GM13977 (cell line): ENCODE results near the gene RXRA.

Experiments used
- DNase-seq: peaks from one replicate; pipeline ENCODE4 v3.0.0; 2012; ENCODE audit warnings: low spot score
- CTCF ChIP-seq: IDR thresholded peaks from 2 replicates; pipeline ENCODE4 v1.5.1; 2012; ENCODE audit warnings: mild to moderate bottlenecking, control low read depth; ENCODE audit not compliant: insufficient read depth; ENCODE audit errors: extremely low read depth, missing control alignments
- in situ Hi-C: fragments of 300-500 bp; cut with MboI; formaldehyde crosslinking; loops from one replicate; pipeline ENCODE4 v1.12.0; 2022; ENCODE audit warnings: low sequenced_read_pairs, low pct_unique_long_range_greater_than_20kb, mixed read lengths, inconsistent platforms; ENCODE audit not compliant: unreplicated experiment

Gene RXRA

GRCh38 chr9:134376386-134377142, 50.3 kb downstream of the RXRA start:
- TF ChIP-seq CTCF, result no peak
- in situ Hi-C loops, result loop anchor here (10.0 kb wide), 1 partner anchor 212 kb away; the partner anchor contains the start of gene RNU6ATAC
- no peak for DNase-seq

DNA sequence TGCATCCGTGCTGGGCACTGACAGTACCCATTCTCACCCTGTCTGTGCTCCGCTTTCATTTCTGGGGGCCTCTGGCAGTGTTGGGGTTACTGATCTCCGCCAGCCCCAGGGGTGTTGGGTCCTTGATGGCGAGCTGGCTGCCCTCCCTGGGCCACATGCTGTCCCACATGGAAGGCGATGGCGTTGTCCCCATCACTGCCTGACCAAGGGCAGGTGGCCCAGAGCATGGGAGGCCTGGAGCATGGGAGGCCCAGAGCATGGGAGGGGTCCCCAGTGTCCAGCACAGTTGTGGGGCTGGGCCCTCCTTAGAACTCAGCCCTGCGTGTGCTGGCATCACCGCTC, 50.9 kb downstream of the RXRA start:
- in situ Hi-C loops, result loop anchor here (10.0 kb wide), 1 partner anchor 212 kb away; the partner anchor contains the start of gene RNU6ATAC
- DNase-seq, result no peak

DNA sequence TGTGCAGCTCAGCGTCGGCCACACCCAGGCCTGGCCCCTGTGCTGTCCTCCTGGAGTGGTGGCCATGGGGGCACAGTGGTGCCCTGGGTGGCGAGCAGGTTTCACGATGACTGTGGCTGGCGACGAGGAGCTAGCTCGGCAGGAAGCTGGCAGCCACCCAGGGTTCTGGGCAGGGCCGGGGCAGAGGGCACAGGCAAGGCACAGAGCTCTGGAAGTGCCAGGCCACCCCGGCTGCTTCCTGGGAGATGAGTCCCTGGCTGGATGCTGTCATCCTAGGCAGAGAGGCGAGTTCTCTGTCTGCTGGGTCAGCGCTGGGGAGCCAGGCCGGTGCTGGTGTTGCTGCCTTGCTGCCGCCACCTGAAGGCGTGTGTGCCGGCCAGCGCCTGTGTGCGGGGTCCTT, 51.7 kb downstream of the RXRA start:
- TF ChIP-seq CTCF, result no peak
- in situ Hi-C loops, result loop anchor here (10.0 kb wide), 1 partner anchor 213 kb away; the partner anchor contains the start of gene RNU6ATAC
- no peak for DNase-seq

More for the DNA sequence above, 50.9 kb downstream of the RXRA start:
- TF ChIP-seq CTCF, result no peak

GRCh38 chr9:134378901-134379338, 52.7 kb downstream of the RXRA start:
- TF ChIP-seq CTCF, result no peak
- in situ Hi-C loops, result loop anchor here (10.0 kb wide), 1 partner anchor 214 kb away; the partner anchor contains the start of gene RNU6ATAC

DNA sequence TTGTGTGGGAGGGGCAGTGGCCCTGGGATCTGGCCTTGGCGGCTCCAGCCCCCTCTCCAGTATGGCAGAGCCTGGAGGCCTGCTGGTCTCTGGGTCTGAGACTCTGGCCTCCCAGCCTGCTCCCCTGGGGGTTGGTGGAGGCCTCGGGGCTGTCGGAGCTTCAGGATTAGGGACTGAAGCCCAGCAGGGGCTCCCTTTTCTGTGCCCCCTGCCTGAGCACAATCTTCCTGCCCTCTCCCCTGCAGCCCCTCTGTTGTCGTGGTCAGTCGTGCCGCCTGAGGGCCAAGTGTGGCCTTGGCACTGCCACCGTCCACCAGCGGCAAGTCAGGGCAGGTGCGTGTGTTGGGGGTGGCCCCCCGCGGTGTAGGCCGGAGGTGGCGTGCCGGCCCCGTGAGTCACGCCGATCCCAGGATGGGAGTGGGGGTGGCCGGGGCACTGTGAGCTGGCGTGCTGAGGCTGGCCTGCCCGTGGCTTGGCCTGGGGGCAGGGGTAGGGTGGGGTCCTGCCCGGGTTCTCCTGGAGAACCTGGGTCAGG, 53.6 kb downstream of the RXRA start:
- DNase-seq, result no peak
- in situ Hi-C loops, result loop anchor here (10.0 kb wide), 1 partner anchor 215 kb away; the partner anchor contains the start of gene RNU6ATAC

More at GRCh38 chr9:134378901-134379338, 52.7 kb downstream of the RXRA start:
- DNase-seq, result no peak

More for the DNA sequence above, 53.6 kb downstream of the RXRA start:
- no peak for TF ChIP-seq CTCF
